GM12891 (cell line): ENCODE results near the gene OXLD1.
A peak's percentile ranks its signal among the peaks of the same experiment; 100 is the strongest.
"Not testable (repeated sequence)": the region's sequence is repeated elsewhere in the genome, so short reads cannot be mapped to it uniquely, and the experiment has no call there.

Source experiments
- DNase-seq: peaks from one replicate; pipeline ENCODE4 v3.0.0; 2011; ENCODE audit warnings: low spot score; ENCODE audit not compliant: insufficient read length
- FAIRE-seq: peaks from 2 replicates; lab custom pipeline; 2011; peaks lifted over from hg19 to GRCh38; lab: Jason Lieb, UNC
- PAX5 ChIP-seq: IDR thresholded peaks from 2 replicates; pipeline ENCODE4 v1.6.1; 2011; ENCODE audit warnings: low read length, moderate library complexity, mild to moderate bottlenecking; ENCODE audit not compliant: insufficient read depth, severe bottlenecking
- POLR2A ChIP-seq: IDR thresholded peaks from 2 replicates; pipeline ENCODE4 v1.6.1; 2011; ENCODE audit warnings: low read depth, low read length, control low read depth
- POLR2AphosphoS5 ChIP-seq: IDR thresholded peaks from 2 replicates; pipeline ENCODE4 v1.6.1; 2011; ENCODE audit warnings: low read depth, low read length, control low read depth
- POU2F2 ChIP-seq: IDR thresholded peaks from 2 replicates; pipeline ENCODE4 v1.6.1; 2011; ENCODE audit warnings: low read depth, mild to moderate bottlenecking, control low read depth, low read length, moderate library complexity
- SPI1 ChIP-seq: IDR thresholded peaks from 2 replicates; pipeline ENCODE4 v1.6.1; 2011; ENCODE audit warnings: low read depth, low read length, control low read depth
- TAF1 ChIP-seq: IDR thresholded peaks from 2 replicates; pipeline ENCODE4 v1.6.1; 2011; ENCODE audit warnings: low read depth, low read length, control low read depth

OXLD1 gene

DNA sequence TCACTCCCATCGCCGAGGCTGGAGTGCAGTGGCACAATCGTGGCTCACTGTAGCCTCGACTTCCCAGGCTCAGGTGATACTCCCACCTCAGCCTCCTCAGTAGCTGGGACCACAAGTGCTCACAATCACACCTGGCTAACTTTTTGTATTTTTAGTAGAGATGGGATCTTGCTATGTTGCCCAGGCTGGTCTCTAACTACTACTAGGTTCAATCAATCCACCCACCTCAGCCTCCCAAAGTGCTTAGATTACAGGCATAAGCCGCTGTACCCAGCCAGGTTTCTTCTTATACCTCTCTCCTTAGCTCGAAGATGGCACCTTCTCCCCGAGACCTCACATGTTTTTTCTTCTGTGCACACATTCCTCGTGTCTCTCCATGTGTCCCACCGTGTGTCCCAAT is 26.4 kb downstream of the OXLD1 start:
- DNase-seq (no peak), FAIRE-seq (no peak)
- no peak for TF ChIP-seq POU2F2
- TF ChIP-seq POLR2AphosphoS5: no peak
- no peak for TF ChIP-seq SPI1
- TF ChIP-seq POLR2A: no peak
- no peak for TF ChIP-seq PAX5
- no peak for TF ChIP-seq TAF1

DNA sequence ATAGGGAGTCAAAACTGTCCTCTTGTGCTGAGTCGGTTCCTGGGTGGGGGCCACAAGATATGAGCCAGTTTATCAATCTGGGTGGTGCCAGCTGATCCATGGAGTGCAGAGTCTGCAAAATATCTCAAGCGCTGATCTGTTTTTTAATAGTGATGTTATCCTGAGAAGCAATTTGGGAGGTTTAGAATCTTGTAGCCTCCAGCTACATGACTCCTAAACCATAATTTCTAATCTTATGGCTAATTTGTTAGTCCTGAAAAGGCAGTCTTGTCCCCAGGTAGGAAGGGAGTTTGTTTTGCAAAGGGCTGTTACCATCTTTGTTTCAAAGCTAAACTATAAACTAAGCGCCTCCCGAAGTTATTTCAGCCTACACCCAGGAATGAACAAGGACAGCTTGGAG is 27.7 kb downstream of the OXLD1 start:
- FAIRE-seq (no peak), DNase-seq (no peak)
- TF ChIP-seq TAF1: no peak
- no peak for TF ChIP-seq SPI1
- no peak for TF ChIP-seq POU2F2

DNA sequence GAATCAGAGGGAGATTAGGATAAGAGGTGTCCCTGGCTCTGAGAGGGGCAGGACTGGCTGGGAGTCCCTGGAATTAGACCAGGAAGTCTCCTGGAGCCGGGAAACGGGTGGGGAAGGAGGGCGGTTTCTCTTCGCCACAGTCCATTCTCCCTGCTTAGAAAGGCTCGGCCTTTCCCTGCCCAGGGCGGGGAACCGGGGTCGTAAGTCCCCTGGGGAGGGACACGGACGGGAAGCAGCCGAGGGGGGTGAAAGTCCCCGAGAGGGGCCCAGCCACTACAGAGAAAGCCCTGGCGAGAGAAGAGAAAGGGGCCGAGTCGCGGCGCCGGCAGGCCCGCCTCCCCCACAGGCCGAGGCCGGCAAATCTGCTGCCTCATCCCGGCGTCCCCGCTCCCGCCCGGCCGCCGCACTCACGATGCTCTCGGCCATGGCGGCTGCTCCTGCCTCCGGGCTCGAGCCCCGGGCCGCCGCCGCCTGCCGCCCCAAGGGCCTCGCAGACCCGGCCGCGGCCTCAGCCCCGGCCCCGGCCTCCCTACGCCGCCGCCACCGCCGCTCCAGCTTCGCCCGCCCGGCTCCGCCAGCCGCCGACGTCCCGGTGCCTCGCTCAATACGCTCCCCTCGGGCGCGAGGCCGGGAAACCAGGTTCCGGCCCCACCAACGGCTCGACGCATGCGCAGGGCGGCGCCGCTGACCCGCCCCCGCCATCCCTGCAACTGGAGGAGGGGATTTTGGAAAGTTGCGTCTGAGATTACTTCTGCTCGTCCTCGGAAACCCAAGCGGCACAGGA is 29.7 kb downstream of the OXLD1 start, which contains the start of the genes NPLOC4 and TSPAN10:
Gene NPLOC4 (minus strand): TSS at position 608 of the 784 bp plus-strand sequence. CDS start 182 bp downstream, at position 426.
Gene TSPAN10 (plus strand): TSS at position 692 of the 784 bp plus-strand sequence. CDS start 5,217 bp downstream, outside the sequence.
- FAIRE-seq (peak; percentile 91), DNase-seq (peak; percentile 95)

DNA sequence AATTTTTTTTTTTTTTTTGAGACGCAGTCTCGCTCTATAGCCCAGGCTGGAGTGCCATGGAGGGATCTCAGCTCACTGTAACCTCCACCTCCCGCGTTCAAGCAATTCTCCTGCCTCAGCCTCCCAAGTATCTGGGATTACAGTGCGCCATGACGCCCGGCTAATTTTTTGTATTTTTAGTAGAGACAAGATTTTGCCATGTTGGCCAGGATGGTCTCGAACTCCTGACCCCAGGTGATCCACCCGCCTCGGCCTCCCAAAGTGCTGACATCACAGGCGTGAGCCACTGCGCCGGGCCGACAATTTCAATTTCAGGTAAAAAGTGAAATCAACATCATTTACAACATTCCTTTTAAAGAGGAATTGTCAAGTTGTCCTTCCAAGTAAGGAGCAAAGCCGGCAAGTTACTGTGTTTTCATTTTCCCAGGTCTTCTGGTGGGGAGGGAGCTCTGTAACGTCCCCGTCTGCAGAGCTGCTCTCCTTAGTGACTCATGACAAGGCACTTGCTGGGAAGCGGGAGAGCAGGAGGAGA is 30.4 kb downstream of the OXLD1 start:
- FAIRE-seq (no peak), DNase-seq (no peak)

More for the DNA sequence above, 29.7 kb downstream of the OXLD1 start, which contains the start of the genes NPLOC4 and TSPAN10:
- peak; percentile 94 for TF ChIP-seq TAF1
- TF ChIP-seq SPI1: no peak
- peak; percentile 65 for TF ChIP-seq POLR2A
- no peak for TF ChIP-seq POLR2AphosphoS5
- peak; percentile 52; the same call in 1 of the 2 replicates for TF ChIP-seq POU2F2
- no peak for TF ChIP-seq PAX5

DNA sequence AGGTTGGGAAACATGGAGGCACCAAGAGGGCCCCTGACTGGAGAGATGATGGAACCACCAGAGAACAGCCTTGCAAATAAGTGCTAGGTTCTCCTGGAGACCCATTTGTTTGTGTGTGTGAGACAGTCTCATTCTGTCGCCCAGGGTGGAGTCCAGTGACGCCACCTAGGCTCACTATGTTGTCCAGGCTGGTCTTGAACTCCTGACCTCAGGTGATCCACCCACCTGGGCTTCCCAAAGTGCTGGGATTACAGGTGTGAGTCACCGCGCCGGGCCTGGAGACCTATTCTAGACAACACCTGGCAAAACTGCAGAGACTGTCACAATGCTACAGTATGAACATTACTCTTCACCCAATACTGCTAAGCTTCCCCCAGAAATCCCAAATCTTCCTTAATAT is 31.0 kb downstream of the OXLD1 start:
- TF ChIP-seq PAX5: no peak
- TF ChIP-seq TAF1: no peak
- FAIRE-seq (no peak), DNase-seq (no peak)

More for the DNA sequence above, 30.4 kb downstream of the OXLD1 start:
- TF ChIP-seq TAF1 (no peak), POLR2AphosphoS5 (no peak)

DNA sequence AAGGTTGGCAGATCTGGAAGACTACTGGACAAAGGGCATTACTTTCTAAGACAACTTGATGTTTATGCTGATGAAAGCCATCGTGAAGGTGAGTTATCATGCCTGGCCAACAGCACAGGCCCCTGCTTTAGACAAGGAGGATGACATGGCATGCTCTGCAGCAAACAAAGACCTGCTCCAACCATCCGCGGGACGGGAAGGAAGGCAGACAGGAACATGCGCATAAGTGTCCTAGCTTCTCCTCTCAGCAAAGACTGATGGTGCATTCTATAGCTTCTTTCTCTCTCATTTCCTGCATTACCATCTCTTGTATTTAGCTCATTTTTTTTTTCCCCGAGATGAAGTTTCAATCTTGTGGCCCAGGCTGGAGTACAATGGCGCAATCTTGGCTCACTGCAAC is 34.9 kb downstream of the OXLD1 start:
- no peak for TF ChIP-seq POLR2A
- TF ChIP-seq TAF1: no peak
- TF ChIP-seq POU2F2: no peak
- TF ChIP-seq SPI1: no peak
- no peak for DNase-seq
- FAIRE-seq: no peak

DNA sequence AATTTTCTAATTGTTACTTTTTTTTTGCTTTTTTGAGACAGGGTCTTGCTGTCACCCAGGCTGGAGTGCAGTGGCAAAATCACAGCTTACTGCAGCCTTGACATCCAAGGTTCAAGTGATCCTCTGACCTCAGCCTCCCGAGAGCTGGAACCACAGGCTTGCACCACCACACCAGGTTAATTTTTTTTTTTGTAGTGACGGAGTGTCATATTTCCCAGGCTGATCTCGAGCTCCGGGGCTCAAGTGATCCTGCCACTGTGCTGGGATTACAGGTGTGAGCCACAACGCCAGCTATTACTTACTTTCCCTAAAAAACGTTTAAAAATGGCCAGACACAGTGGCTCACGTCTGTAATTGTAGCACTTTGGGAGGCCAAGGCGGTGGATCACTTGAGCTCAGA is 36.1 kb downstream of the OXLD1 start:
- TF ChIP-seq POLR2A (no peak), POLR2AphosphoS5 (no peak), SPI1 (no peak), TAF1 (no peak), PAX5 (no peak), POU2F2 (no peak)
- no peak for DNase-seq
- no peak for FAIRE-seq

DNA sequence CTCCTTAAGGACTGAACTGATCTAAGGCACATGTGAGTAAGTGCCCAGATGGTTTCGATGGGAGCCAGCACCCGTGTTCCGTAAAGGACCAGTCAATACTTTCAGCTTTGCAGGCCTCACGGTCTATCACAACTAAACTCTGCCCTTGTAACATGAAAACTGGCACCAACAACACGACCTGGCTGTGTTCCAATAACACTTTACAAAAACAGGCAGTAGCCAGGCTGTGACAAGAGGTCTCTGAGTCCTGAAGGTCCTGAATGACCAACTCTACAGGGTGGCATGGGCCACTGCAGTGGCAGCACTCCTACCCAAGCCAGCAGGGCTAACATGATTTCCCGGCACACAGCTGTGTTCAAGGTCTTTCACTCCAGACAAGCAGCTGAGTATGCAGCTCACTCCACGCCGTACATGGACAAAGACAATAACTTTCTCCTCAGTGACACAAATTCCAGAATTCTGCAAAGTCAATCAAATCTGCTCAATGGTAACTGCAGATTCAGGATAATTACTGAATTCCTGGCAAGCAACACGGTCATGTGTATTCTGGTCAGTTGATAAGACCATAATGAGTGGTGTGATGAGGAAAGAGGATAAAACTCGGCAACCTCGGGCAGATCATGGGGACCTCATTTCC is 44.8 kb downstream of the OXLD1 start:
- DNase-seq (no peak), FAIRE-seq (no peak)
- TF ChIP-seq SPI1 (no peak), TAF1 (no peak)

DNA sequence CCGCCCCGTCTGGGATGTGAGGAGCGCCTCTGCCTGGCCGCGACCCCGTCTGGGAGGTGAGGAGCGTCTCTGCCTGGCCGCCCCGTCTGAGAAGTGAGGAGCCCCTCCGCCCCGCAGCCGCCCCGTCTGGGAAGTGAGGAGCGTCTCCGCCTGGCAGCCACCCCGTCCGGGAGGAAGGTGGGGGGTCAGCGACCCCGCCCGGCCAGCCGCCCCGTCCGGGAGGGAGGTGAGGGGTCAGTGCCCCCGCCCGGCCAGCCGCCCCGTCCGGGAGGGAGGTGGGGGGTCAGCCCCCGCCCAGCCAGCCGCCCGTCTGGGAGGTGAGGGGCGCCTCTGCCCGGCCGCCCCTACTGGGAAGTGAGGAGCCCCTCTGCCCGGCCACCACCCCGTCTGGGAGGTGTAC is 48.1 kb downstream of the OXLD1 start:
- FAIRE-seq, DNase-seq: not testable (repeated sequence)

DNA sequence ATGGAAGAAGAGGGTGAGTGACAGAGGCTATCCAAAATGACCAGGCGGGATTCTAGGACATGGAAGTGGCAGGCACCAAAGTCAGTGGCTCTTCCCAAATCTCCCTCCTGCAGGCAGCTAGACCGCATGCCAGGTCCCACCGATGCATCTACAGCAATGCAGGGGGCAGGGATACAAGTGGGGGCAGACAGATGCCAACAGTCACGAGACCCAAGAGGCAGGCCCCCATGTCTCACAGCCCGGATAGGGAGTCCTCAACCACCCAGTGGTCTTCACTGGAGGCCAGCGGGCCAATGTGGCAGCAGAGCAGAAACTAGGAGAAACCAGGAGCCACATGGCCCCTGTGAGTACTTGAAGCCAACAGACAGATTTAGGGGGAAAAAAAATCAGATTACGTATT is 49.5 kb downstream of the OXLD1 start:
- DNase-seq (no peak), FAIRE-seq (no peak)

More for the DNA sequence above, 49.5 kb downstream of the OXLD1 start:
- TF ChIP-seq TAF1 (no peak), POU2F2 (no peak), SPI1 (no peak), POLR2AphosphoS5 (no peak)
